Measurements from ENCODE around the gene ZFHX3. TPM values are rescaled to one million over a fixed set of nuclear protein-coding genes. Genes with fewer than 3 reads are reported as not detected.
A peak's percentile ranks its signal among the peaks of the same experiment; 100 is the strongest.

The ZFHX3 gene
- total RNA-seq, 1 experiment from 2014 or later = 1.5 TPM

GRCh38 chr16:73054125-73054484 lies 6.2 kb upstream of the ZFHX3 start:
- H3T11ph ChIP-seq (ENCODE audit: low read length) = no peak overlapping the region
- no peak overlapping the region for H3K9ac ChIP-seq (ENCODE audit: extremely low read depth, insufficient read length, low read length)
- no peaks in the 10 kb centered on the region for H3K79me1 ChIP-seq (ENCODE audit: insufficient read depth, low read depth, low read length, poor library complexity, severe bottlenecking)
- Mint-ChIP-seq H3K4me3 (peak overlapping the region in 1 of 2 experiments; percentile 54; a peak in 1 of 5 replicates), H3K4me1 (peaks cover 5 to 35% of the 10 kb centered on the region in 2 experiments), H3K27ac (no peak overlapping the region), H3K36me3 (ENCODE audit: insufficient read depth in 1 of 3, low read depth in 3 of 3) (peaks cover 0 to 2% (median 0%) of the 10 kb centered on the region in 3 experiments; a peak in 1 of 7 replicates), H3K27me3 (ENCODE audit: low read depth) (peaks cover 5% of the 10 kb centered on the region), H3K9me3 (no peaks in the 10 kb centered on the region; a peak in 2 of 5 replicates)
- H3K79me2 ChIP-seq (ENCODE audit: insufficient read depth, low read length) = no peaks in the 10 kb centered on the region
- H4K91ac ChIP-seq (ENCODE audit: insufficient read length, low read depth, low read length) = no peak overlapping the region
- H3K23me2 ChIP-seq (ENCODE audit: insufficient read length, low read depth, low read length, poor library complexity, severe bottlenecking) = peaks cover 11% of the 10 kb centered on the region
- H3K27ac ChIP-seq (ENCODE audit: insufficient read length, low read depth, low read length) = no peak overlapping the region
- no peaks in the 10 kb centered on the region for H3K9me3 ChIP-seq (ENCODE audit: control insufficient read depth, low read depth, low read length)
- no peak overlapping the region for H2AFZ ChIP-seq (ENCODE audit: low read length)
- no peak overlapping the region for H3K18ac ChIP-seq (ENCODE audit: insufficient read length, low read depth, low read length)
- H2BK15ac ChIP-seq (ENCODE audit: low read depth, low read length) = no peak overlapping the region
- no peak overlapping the region for H4K5ac ChIP-seq (ENCODE audit: insufficient read length, low read depth, low read length)
- peaks cover 57% of the 10 kb centered on the region for H3K27me3 ChIP-seq (ENCODE audit: insufficient read depth, low read length)
- H3K4me1 ChIP-seq (ENCODE audit: insufficient read depth, low read length) = peaks cover 11% of the 10 kb centered on the region
- H4K20me1 ChIP-seq (ENCODE audit: control insufficient read depth, insufficient read depth, insufficient read length) = no peaks in the 10 kb centered on the region
- no CpG with 5 or more reads among the region's 10 CpGs for WGBS (ENCODE audit: extremely low coverage, insufficient read length, low lambda C conversion rate)
- no peak overlapping the region for H3K4ac ChIP-seq (ENCODE audit: low read depth, low read length)
- no peak overlapping the region for H2BK120ac ChIP-seq (ENCODE audit: low read depth, low read length, poor library complexity, severe bottlenecking)
- no peak overlapping the region for H4K8ac ChIP-seq (replicated peaks; ENCODE audit: insufficient read length, low read depth, low read length)
- no peak for TF ChIP-seq CTCF (conservative IDR thresholded peaks at IDR 0.05)
- no peak overlapping the region for H3K23ac ChIP-seq (ENCODE audit: insufficient read length, low read depth, low read length)
- no peak overlapping the region for H2BK20ac ChIP-seq (ENCODE audit: low read depth, low read length, poor library complexity, severe bottlenecking)
- H2AK5ac ChIP-seq (ENCODE audit: insufficient read length, low read length) = no peak overlapping the region
- H3K4me2 ChIP-seq (ENCODE audit: insufficient read depth, insufficient read length, low read length) = peak overlapping the region; percentile 69
- no peak overlapping the region for H2BK5ac ChIP-seq (ENCODE audit: insufficient read length, low read length)
- H3K56ac ChIP-seq (ENCODE audit: insufficient read length, low read depth, low read length) = no peak overlapping the region
- DNase-seq = no peak
- H2BK12ac ChIP-seq (ENCODE audit: insufficient read length, low read depth, low read length) = no peak overlapping the region
- no peak overlapping the region for H3K14ac ChIP-seq (ENCODE audit: insufficient read depth, low read length)

Measured in H9 (cell line).